SK-N-SH treated with all-trans-retinoic acid at 6 μM for 48 hours (cell line): ENCODE data around the gene PNMT.

Experiments used
- ATAC-seq: fragments of 200-7000 bp; cut with Tn5 transposase; 3 replicates; pipeline ENCODE4 v1.9.1; 2020; ENCODE audit warnings: mild to moderate bottlenecking, moderate library complexity
- ARNTL ChIP-seq: fragments of 450-650 bp; formaldehyde crosslinking; IDR thresholded peaks from 2 replicates; pipeline ENCODE4 v1.5.0; 2020; ENCODE audit warnings: low read depth, mild to moderate bottlenecking, moderate library complexity, borderline replicate concordance
- CREB5 ChIP-seq: fragments of 250-450 bp; sonication (Bioruptor Pico); IDR thresholded peaks from 2 replicates; pipeline ENCODE4 v1.5.1; 2020; ENCODE audit warnings: low read depth, mild to moderate bottlenecking, moderate library complexity
- CSDC2 ChIP-seq: fragments of 250-450 bp; sonication (Bioruptor Pico); IDR thresholded peaks from 2 replicates; pipeline ENCODE4 v1.5.0; 2020; ENCODE audit warnings: mild to moderate bottlenecking, moderate library complexity
- CSRNP3 ChIP-seq: fragments of 250-450 bp; sonication (Bioruptor Pico); IDR thresholded peaks from 2 replicates; pipeline ENCODE4 v1.5.1; 2021; ENCODE audit warnings: mild to moderate bottlenecking, moderate library complexity
- ESRRG ChIP-seq: fragments of 250-450 bp; sonication (Bioruptor Pico); IDR thresholded peaks from 2 replicates; pipeline ENCODE4 v1.6.1; 2021; ENCODE audit warnings: mild to moderate bottlenecking
- ISL1 ChIP-seq: fragments of 250-450 bp; sonication (Bioruptor Pico); IDR thresholded peaks from 2 replicates; pipeline ENCODE4 v2.1.2; 2022; ENCODE audit warnings: mild to moderate bottlenecking, moderate library complexity
- PATZ1 ChIP-seq: fragments of 250-450 bp; sonication (Bioruptor Pico); IDR thresholded peaks from 2 replicates; pipeline ENCODE4 v1.8.0; 2020; ENCODE audit warnings: mild to moderate bottlenecking, moderate library complexity, borderline replicate concordance
- PPARA ChIP-seq: fragments of 250-450 bp; sonication (Bioruptor Pico); IDR thresholded peaks from 2 replicates; pipeline ENCODE4 v1.5.0; 2020; ENCODE audit warnings: mild to moderate bottlenecking, borderline replicate concordance
- SNAI2 ChIP-seq: fragments of 250-450 bp; sonication (Bioruptor Pico); IDR thresholded peaks from 2 replicates; pipeline ENCODE4 v1.5.0; 2020; ENCODE audit warnings: mild to moderate bottlenecking, moderate library complexity
- TCF4 ChIP-seq: fragments of 250-450 bp; sonication (Bioruptor Pico); IDR thresholded peaks from 2 replicates; pipeline ENCODE4 v1.8.0; 2021; ENCODE audit warnings: mild to moderate bottlenecking, moderate library complexity, borderline replicate concordance
- TOX ChIP-seq: fragments of 250-450 bp; sonication (Bioruptor Pico); IDR thresholded peaks from 2 replicates; pipeline ENCODE4 v1.8.0; 2021; ENCODE audit warnings: mild to moderate bottlenecking, moderate library complexity, borderline replicate concordance
- TSHZ2 ChIP-seq: fragments of 250-450 bp; sonication (Bioruptor Pico); IDR thresholded peaks from 2 replicates; pipeline ENCODE4 v1.5.0; 2020; ENCODE audit warnings: mild to moderate bottlenecking, moderate library complexity
- ZC3H10 ChIP-seq: fragments of 250-450 bp; sonication (Bioruptor Pico); IDR thresholded peaks from 2 replicates; pipeline ENCODE4 v1.5.1; 2021; ENCODE audit warnings: mild to moderate bottlenecking, moderate library complexity
- ZFP3 ChIP-seq: fragments of 250-450 bp; sonication (Bioruptor Pico); IDR thresholded peaks from 2 replicates; pipeline ENCODE4 v1.5.0; 2020; ENCODE audit warnings: mild to moderate bottlenecking, moderate library complexity
- ZFP30 ChIP-seq: fragments of 450-650 bp; formaldehyde crosslinking; IDR thresholded peaks from 2 replicates; pipeline ENCODE4 v1.5.0; 2022; ENCODE audit warnings: mild to moderate bottlenecking, moderate library complexity
- ZNF70 ChIP-seq: fragments of 450-650 bp; formaldehyde crosslinking; IDR thresholded peaks from 2 replicates; pipeline ENCODE4 v1.5.0; 2020; ENCODE audit warnings: mild to moderate bottlenecking, moderate library complexity
- TF ChIP-seq, protein P1 (sequence below): fragments of 250-450 bp; sonication (Bioruptor Pico); IDR thresholded peaks from 2 replicates; pipeline ENCODE4 v1.8.0; 2021; ENCODE audit warnings: low read depth, mild to moderate bottlenecking, moderate library complexity, borderline replicate concordance

The PNMT gene

GRCh38 chr17:39658760-39659159, 9.5 kb upstream of the PNMT start (continued):
- no peak for TF ChIP-seq CSRNP3 (CRISPR knock-in tag)
- TF ChIP-seq ZNF70 (CRISPR knock-in tag): no peak
- TF ChIP-seq ZC3H10: no peak
- no peak for TF ChIP-seq ESRRG (CRISPR knock-in tag)
- no peak for TF ChIP-seq CSDC2 (CRISPR knock-in tag)
- TF ChIP-seq ISL1 (CRISPR knock-in tag): no peak
- TF ChIP-seq TOX (CRISPR knock-in tag): no peak

- no peak for TF ChIP-seq TCF4 (CRISPR knock-in tag)
- TF ChIP-seq, protein P1, sequence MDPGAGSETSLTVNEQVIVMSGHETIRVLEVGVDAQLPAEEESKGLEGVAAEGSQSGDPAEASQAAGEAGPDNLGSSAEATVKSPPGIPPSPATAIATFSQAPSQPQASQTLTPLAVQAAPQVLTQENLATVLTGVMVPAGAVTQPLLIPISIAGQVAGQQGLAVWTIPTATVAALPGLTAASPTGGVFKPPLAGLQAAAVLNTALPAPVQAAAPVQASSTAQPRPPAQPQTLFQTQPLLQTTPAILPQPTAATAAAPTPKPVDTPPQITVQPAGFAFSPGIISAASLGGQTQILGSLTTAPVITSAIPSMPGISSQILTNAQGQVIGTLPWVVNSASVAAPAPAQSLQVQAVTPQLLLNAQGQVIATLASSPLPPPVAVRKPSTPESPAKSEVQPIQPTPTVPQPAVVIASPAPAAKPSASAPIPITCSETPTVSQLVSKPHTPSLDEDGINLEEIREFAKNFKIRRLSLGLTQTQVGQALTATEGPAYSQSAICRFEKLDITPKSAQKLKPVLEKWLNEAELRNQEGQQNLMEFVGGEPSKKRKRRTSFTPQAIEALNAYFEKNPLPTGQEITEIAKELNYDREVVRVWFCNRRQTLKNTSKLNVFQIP (CRISPR knock-in tag): no peak
- no peak for TF ChIP-seq TSHZ2 (CRISPR knock-in tag)
- ATAC-seq: no peak
Measured at GRCh38 chr17:39659279-39660010, 8.8 kb upstream of the PNMT start.

DNA sequence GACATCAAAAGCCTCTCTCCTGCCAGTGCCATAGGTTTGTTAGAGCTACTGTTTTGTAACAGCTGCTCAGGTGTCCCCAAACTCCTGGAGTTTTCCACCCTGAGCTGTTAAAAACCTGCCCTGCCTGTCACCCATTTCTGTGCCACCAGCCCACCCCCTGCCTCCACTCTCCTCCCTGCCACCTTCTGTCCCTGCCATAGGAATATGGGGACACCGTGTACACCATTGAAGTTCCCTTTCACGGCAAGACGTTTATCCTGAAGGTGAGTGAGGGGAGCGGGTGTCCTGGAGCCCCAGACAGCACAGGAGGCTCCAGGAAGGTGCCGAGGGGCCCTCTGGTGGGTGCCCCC, 8.3 kb upstream of the PNMT start:
- ATAC-seq: no peak
- TF ChIP-seq ZFP3 (no peak), SNAI2 (CRISPR knock-in tag) (no peak), TOX (CRISPR knock-in tag) (no peak), PATZ1 (CRISPR knock-in tag) (no peak), PPARA (CRISPR knock-in tag) (no peak), ZNF70 (CRISPR knock-in tag) (no peak), CREB5 (CRISPR knock-in tag) (no peak), TSHZ2 (CRISPR knock-in tag) (no peak), ARNTL (no peak), ZFP30 (CRISPR knock-in tag) (no peak), CSDC2 (CRISPR knock-in tag) (no peak), ESRRG (CRISPR knock-in tag) (no peak), ZC3H10 (no peak)
